Measurements from ENCODE around the gene CNNM4.

Gene CNNM4

DNA sequence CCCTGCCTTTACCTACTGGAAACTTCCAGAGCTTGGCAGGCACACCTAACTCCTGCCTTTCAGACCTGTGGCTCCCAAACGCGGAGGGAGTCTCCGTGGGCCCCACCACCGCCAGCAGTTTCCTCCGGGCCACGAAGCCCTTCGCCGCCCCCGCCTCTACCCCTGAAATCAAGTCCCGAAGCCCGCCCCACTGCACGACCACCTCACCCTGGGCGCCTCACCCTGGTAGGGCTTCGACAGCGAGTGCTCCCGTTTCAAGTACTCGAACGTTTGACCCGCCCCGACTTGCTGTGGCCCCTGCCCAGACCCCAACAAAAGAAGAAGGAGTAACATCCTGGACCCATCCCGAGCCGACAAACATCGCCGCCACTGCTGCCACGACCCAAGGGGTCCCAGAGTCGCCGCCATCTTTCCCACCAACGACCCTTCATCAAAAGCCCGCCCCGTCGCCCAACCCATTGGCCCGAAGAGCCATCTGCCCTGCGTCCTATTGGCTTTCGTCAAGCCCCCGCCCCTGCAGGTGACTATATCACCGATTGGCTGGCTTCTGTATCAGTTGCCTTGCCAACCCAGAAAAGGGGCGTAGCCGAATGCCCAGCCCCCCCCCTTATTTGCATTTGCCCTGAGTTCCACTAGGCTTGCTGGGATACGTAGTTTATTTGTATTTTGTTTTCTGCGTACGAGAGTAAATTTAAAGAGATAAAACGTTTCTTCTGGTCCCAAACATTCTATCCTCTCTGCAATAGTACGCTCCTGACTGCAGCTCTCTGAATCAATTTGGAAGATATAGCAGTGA lies 20.9 kb upstream of the CNNM4 start, which contains the start of gene LMAN2L (continued):
- TF ChIP-seq, protein P1, sequence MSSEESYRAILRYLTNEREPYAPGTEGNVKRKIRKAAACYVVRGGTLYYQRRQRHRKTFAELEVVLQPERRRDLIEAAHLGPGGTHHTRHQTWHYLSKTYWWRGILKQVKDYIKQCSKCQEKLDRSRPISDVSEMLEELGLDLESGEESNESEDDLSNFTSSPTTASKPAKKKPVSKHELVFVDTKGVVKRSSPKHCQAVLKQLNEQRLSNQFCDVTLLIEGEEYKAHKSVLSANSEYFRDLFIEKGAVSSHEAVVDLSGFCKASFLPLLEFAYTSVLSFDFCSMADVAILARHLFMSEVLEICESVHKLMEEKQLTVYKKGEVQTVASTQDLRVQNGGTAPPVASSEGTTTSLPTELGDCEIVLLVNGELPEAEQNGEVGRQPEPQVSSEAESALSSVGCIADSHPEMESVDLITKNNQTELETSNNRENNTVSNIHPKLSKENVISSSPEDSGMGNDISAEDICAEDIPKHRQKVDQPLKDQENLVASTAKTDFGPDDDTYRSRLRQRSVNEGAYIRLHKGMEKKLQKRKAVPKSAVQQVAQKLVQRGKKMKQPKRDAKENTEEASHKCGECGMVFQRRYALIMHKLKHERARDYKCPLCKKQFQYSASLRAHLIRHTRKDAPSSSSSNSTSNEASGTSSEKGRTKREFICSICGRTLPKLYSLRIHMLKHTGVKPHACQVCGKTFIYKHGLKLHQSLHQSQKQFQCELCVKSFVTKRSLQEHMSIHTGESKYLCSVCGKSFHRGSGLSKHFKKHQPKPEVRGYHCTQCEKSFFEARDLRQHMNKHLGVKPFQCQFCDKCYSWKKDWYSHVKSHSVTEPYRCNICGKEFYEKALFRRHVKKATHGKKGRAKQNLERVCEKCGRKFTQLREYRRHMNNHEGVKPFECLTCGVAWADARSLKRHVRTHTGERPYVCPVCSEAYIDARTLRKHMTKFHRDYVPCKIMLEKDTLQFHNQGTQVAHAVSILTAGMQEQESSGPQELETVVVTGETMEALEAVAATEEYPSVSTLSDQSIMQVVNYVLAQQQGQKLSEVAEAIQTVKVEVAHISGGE (tag by site-specific recombination; conservative IDR thresholded peaks at IDR 0.05; ENCODE audit: low read depth) = no peak
- TF ChIP-seq YY2 (tag by site-specific recombination; IDR thresholded peaks at IDR 0.05) (peak; percentile 81), ZBTB7A (tag by site-specific recombination; IDR thresholded peaks at IDR 0.05; ENCODE audit: low read depth) (peak; percentile 53; the same call in 1 of the 2 replicates), ZNF416 (tag by site-specific recombination; IDR thresholded peaks at IDR 0.05) (no peak), ZNF76 (tag by site-specific recombination; IDR thresholded peaks at IDR 0.05; ENCODE audit: borderline replicate concordance, low read depth) (peak; percentile 17; the same call in 1 of the 2 replicates), ZFP69B (tag by site-specific recombination; IDR thresholded peaks at IDR 0.05) (peak; percentile 75; the same call in 1 of the 2 replicates), ZNF707 (tag by site-specific recombination; IDR thresholded peaks at IDR 0.05) (no peak), ZBTB48 (tag by site-specific recombination; IDR thresholded peaks at IDR 0.05) (0 out of 2 replicates have a peak, but pooled peaks have one; percentile 11), ZNF596 (tag by site-specific recombination; IDR thresholded peaks at IDR 0.05) (no peak), ZNF791 (tag by site-specific recombination; IDR thresholded peaks at IDR 0.05) (no peak), SP2 (tag by site-specific recombination; IDR thresholded peaks at IDR 0.05) (peak; percentile 95), RBAK (tag by site-specific recombination; IDR thresholded peaks at IDR 0.05) (no peak), SCRT2 (tag by site-specific recombination; IDR thresholded peaks at IDR 0.05) (peak; percentile 75), ZNF169 (tag by site-specific recombination; IDR thresholded peaks at IDR 0.05) (no peak), ZNF248 (tag by site-specific recombination; IDR thresholded peaks at IDR 0.05) (no peak)
- TF ChIP-seq, protein P2, sequence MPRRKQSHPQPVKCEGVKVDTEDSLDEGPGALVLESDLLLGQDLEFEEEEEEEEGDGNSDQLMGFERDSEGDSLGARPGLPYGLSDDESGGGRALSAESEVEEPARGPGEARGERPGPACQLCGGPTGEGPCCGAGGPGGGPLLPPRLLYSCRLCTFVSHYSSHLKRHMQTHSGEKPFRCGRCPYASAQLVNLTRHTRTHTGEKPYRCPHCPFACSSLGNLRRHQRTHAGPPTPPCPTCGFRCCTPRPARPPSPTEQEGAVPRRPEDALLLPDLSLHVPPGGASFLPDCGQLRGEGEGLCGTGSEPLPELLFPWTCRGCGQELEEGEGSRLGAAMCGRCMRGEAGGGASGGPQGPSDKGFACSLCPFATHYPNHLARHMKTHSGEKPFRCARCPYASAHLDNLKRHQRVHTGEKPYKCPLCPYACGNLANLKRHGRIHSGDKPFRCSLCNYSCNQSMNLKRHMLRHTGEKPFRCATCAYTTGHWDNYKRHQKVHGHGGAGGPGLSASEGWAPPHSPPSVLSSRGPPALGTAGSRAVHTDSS (tag by site-specific recombination; IDR thresholded peaks at IDR 0.05) = no peak
- TF ChIP-seq, protein P3, sequence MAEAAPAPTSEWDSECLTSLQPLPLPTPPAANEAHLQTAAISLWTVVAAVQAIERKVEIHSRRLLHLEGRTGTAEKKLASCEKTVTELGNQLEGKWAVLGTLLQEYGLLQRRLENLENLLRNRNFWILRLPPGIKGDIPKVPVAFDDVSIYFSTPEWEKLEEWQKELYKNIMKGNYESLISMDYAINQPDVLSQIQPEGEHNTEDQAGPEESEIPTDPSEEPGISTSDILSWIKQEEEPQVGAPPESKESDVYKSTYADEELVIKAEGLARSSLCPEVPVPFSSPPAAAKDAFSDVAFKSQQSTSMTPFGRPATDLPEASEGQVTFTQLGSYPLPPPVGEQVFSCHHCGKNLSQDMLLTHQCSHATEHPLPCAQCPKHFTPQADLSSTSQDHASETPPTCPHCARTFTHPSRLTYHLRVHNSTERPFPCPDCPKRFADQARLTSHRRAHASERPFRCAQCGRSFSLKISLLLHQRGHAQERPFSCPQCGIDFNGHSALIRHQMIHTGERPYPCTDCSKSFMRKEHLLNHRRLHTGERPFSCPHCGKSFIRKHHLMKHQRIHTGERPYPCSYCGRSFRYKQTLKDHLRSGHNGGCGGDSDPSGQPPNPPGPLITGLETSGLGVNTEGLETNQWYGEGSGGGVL (tag by site-specific recombination; IDR thresholded peaks at IDR 0.05) = no peak
- TF ChIP-seq, protein P4, sequence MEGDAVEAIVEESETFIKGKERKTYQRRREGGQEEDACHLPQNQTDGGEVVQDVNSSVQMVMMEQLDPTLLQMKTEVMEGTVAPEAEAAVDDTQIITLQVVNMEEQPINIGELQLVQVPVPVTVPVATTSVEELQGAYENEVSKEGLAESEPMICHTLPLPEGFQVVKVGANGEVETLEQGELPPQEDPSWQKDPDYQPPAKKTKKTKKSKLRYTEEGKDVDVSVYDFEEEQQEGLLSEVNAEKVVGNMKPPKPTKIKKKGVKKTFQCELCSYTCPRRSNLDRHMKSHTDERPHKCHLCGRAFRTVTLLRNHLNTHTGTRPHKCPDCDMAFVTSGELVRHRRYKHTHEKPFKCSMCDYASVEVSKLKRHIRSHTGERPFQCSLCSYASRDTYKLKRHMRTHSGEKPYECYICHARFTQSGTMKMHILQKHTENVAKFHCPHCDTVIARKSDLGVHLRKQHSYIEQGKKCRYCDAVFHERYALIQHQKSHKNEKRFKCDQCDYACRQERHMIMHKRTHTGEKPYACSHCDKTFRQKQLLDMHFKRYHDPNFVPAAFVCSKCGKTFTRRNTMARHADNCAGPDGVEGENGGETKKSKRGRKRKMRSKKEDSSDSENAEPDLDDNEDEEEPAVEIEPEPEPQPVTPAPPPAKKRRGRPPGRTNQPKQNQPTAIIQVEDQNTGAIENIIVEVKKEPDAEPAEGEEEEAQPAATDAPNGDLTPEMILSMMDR (tag by site-specific recombination; IDR thresholded peaks at IDR 0.05) = peak; percentile 46
- TF ChIP-seq, protein P5, sequence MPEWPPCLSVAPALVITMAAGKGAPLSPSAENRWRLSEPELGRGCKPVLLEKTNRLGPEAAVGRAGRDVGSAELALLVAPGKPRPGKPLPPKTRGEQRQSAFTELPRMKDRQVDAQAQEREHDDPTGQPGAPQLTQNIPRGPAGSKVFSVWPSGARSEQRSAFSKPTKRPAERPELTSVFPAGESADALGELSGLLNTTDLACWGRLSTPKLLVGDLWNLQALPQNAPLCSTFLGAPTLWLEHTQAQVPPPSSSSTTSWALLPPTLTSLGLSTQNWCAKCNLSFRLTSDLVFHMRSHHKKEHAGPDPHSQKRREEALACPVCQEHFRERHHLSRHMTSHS (tag by site-specific recombination; IDR thresholded peaks at IDR 0.05) = no peak
- TF ChIP-seq, protein P6, sequence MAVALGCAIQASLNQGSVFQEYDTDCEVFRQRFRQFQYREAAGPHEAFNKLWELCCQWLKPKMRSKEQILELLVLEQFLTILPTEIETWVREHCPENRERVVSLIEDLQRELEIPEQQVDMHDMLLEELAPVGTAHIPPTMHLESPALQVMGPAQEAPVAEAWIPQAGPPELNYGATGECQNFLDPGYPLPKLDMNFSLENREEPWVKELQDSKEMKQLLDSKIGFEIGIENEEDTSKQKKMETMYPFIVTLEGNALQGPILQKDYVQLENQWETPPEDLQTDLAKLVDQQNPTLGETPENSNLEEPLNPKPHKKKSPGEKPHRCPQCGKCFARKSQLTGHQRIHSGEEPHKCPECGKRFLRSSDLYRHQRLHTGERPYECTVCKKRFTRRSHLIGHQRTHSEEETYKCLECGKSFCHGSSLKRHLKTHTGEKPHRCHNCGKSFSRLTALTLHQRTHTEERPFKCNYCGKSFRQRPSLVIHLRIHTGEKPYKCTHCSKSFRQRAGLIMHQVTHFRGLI (tag by site-specific recombination; IDR thresholded peaks at IDR 0.05) = peak; percentile 87
- TF ChIP-seq, protein P7, sequence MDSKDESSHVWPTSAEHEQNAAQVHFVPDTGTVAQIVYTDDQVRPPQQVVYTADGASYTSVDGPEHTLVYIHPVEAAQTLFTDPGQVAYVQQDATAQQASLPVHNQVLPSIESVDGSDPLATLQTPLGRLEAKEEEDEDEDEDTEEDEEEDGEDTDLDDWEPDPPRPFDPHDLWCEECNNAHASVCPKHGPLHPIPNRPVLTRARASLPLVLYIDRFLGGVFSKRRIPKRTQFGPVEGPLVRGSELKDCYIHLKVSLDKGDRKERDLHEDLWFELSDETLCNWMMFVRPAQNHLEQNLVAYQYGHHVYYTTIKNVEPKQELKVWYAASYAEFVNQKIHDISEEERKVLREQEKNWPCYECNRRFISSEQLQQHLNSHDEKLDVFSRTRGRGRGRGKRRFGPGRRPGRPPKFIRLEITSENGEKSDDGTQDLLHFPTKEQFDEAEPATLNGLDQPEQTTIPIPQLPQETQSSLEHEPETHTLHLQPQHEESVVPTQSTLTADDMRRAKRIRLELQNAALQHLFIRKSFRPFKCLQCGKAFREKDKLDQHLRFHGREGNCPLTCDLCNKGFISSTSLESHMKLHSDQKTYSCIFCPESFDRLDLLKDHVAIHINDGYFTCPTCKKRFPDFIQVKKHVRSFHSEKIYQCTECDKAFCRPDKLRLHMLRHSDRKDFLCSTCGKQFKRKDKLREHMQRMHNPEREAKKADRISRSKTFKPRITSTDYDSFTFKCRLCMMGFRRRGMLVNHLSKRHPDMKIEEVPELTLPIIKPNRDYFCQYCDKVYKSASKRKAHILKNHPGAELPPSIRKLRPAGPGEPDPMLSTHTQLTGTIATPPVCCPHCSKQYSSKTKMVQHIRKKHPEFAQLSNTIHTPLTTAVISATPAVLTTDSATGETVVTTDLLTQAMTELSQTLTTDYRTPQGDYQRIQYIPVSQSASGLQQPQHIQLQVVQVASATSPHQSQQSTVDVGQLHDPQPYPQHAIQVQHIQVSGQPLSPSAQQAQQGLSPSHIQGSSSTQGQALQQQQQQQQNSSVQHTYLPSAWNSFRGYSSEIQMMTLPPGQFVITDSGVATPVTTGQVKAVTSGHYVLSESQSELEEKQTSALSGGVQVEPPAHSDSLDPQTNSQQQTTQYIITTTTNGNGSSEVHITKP (tag by site-specific recombination; IDR thresholded peaks at IDR 0.05) = peak; percentile 61
